Transverse colon (tissue), 4 donors: ENCODE measurements around the gene TECRL. TPM values are rescaled to one million over a fixed set of nuclear protein-coding genes. Genes with fewer than 3 reads are reported as not detected.

Experiments used
- DNase-seq: peaks from one replicate; pipeline ENCODE4 v3.0.0-alpha.2; 2019
- H3K27ac ChIP-seq, 4 donors: fragments of 200-600 bp; sonication (generic); 2 replicates each; pipeline ENCODE4 v1.5.1; 2016 to 2018; ENCODE audit warnings: inconsistent platforms in 4 of 4
- H3K27me3 ChIP-seq: fragments of 200-600 bp; sonication (generic); 2 replicates; pipeline ENCODE4 v1.5.1; 2017; ENCODE audit warnings: inconsistent platforms
- H3K36me3 ChIP-seq, 4 donors: fragments of 200-600 bp; sonication (generic); 2 replicates each; pipeline ENCODE4 v1.5.1; 2017 to 2019; ENCODE audit warnings: inconsistent platforms in 4 of 4
- H3K4me1 ChIP-seq, 4 donors: fragments of 200-600 bp; sonication (generic); 2 replicates each; pipeline ENCODE4 v1.5.1; 2017 to 2020; ENCODE audit warnings: inconsistent platforms in 4 of 4
- H3K4me3 ChIP-seq, 4 donors: fragments of 200-600 bp; sonication (generic); 1 replicate in 1 of 4; 2 replicates in 3 of 4; pipeline versions ENCODE4 v1.5.1 to v1.6.1; 2017 to 2019; ENCODE audit warnings: inconsistent platforms in 4 of 4
- H3K9me3 ChIP-seq, 2 donors: fragments of 200-600 bp; sonication (generic); 2 replicates each; pipeline ENCODE4 v1.5.1; 2017 to 2019; ENCODE audit warnings: inconsistent platforms in 2 of 2
- CTCF ChIP-seq, 5 experiments: fragments of 200-600 bp in 3 of 5; fragments of 450-650 bp in 2 of 5; sonication (generic) in 3 of 5; IDR thresholded peaks; 1 replicate in 2 of 5; 2 replicates in 3 of 5; pipeline ENCODE4 v1.5.1; 2016 to 2017; ENCODE audit warnings: antibody characterized with exemption in 5 of 5, inconsistent platforms in 3 of 5, mild to moderate bottlenecking in 2 of 5, moderate library complexity in 1 of 5
- EP300 ChIP-seq: sonication (generic); formaldehyde crosslinking; IDR thresholded peaks from one replicate; pipeline ENCODE4 v1.6.1; 2017; ENCODE audit warnings: antibody characterized with exemption, low read depth
- POLR2A ChIP-seq: fragments of 450-650 bp; IDR thresholded peaks from one replicate; pipeline ENCODE4 v1.6.1; 2016; ENCODE audit warnings: antibody characterized with exemption, mild to moderate bottlenecking, moderate library complexity
- POLR2AphosphoS5 ChIP-seq, 3 donors: sonication (generic); formaldehyde crosslinking; IDR thresholded peaks; one replicate each; pipeline ENCODE4 v1.6.1; 2016; ENCODE audit warnings: antibody characterized with exemption in 3 of 3
- WGBS, 2 donors: methylation state at CpG; one replicate each; pipeline ENCODE4 v1.1.5; 2018; ENCODE audit warnings: low coverage in 1 of 2; 5-methylcytosine and 5-hydroxymethylcytosine counted together
- in situ Hi-C, 4 donors: fragments of 200-750 bp; cut with MboI; loops; one replicate each; pipeline versions ENCODE4 v1.15.0 to v1.15.1; 2017; ENCODE audit warnings: low sequenced_read_pairs in 3 of 4, low pct_ligation_motif_present in 1 of 4, low pct_unique_long_range_greater_than_20kb in 1 of 4
- intact Hi-C: fragments of 100-400 bp; cut with DNase I; formaldehyde crosslinking; loops from one replicate; pipeline ENCODE4 v1.15.1; 2023; ENCODE audit warnings: low total_unique reads
- total RNA-seq, 4 donors: library from RNA; depleted of rRNA; stranded (reverse); fragments of >200 nt; gene quantifications; one replicate each; pipeline ENCODE4 v1.1.0, GENCODE V29; 2016

Gene TECRL
- total RNA-seq, 4 donors from 2014 or later: not detected

GRCh38 chr4:64305565-64306254, 103.5 kb downstream of the TECRL start:
- WGBS, 2 donors: 17 to 38% methylated on average over 1 of the region's 1 CpG
- in situ Hi-C loops (no loop called here), intact Hi-C loops (no loop called here)

GRCh38 chr4:64272432-64272831, 136.8 kb downstream of the TECRL start:
- H3K9me3 ChIP-seq: no peaks in the 10 kb centered on the region
- H3K4me1 ChIP-seq: no peaks in the 10 kb centered on the region
- in situ Hi-C loops: no loop called here
- no peak for DNase-seq
- H3K27me3 ChIP-seq: no peaks in the 10 kb centered on the region
- no peaks in the 10 kb centered on the region for H3K36me3 ChIP-seq
- no peak for TF ChIP-seq POLR2A
- TF ChIP-seq EP300: no peak
- no peak for TF ChIP-seq CTCF (IDR thresholded peaks at IDR 0.05)
- no peak for TF ChIP-seq POLR2AphosphoS5 (IDR thresholded peaks at IDR 0.05)
- H3K27ac ChIP-seq: no peak overlapping the region
- intact Hi-C loops: no loop called here
- WGBS, 2 donors: 91% methylated on average over 14 of the region's 14 CpGs; no CpG with 5 or more reads in 1 of the 2 donors
- H3K4me3 ChIP-seq: no peak overlapping the region

More at GRCh38 chr4:64305565-64306254, 103.5 kb downstream of the TECRL start:
- H3K4me1 ChIP-seq: no peaks in the 10 kb centered on the region
- H3K4me3 ChIP-seq: no peak overlapping the region
- no peak for TF ChIP-seq POLR2A
- no peak for DNase-seq
- H3K36me3 ChIP-seq: no peaks in the 10 kb centered on the region
- peaks cover 0 to 8% of the 10 kb centered on the region in 2 donors for H3K9me3 ChIP-seq
- H3K27me3 ChIP-seq: no peaks in the 10 kb centered on the region
- no peak overlapping the region for H3K27ac ChIP-seq

GRCh38 chr4:64271601-64272081, 137.6 kb downstream of the TECRL start:
- Histone ChIP-seq H3K9me3 (no peaks in the 10 kb centered on the region), H3K27me3 (no peaks in the 10 kb centered on the region), H3K4me1 (no peaks in the 10 kb centered on the region), H3K4me3 (no peak overlapping the region), H3K27ac (no peak overlapping the region), H3K36me3 (no peaks in the 10 kb centered on the region)
- WGBS, 2 donors: 79% methylated on average over 9 of the region's 9 CpGs; no CpG with 5 or more reads in 1 of the 2 donors
- in situ Hi-C loops (no loop called here), intact Hi-C loops (no loop called here)
- no peak for TF ChIP-seq POLR2AphosphoS5 (IDR thresholded peaks at IDR 0.05)
- TF ChIP-seq EP300: no peak
- TF ChIP-seq POLR2A: no peak
- no peak for TF ChIP-seq CTCF (IDR thresholded peaks at IDR 0.05)
- no peak for DNase-seq

GRCh38 chr4:64266669-64267068, 142.6 kb downstream of the TECRL start:
- Histone ChIP-seq H3K36me3 (no peaks in the 10 kb centered on the region), H3K27ac (no peak overlapping the region), H3K4me3 (no peak overlapping the region), H3K27me3 (no peaks in the 10 kb centered on the region), H3K4me1 (no peaks in the 10 kb centered on the region), H3K9me3 (no peaks in the 10 kb centered on the region)
- DNase-seq: no peak
- TF ChIP-seq POLR2A (no peak), CTCF (IDR thresholded peaks at IDR 0.05) (no peak), POLR2AphosphoS5 (IDR thresholded peaks at IDR 0.05) (no peak), EP300 (no peak)
- intact Hi-C loops (loop anchor here (1.0 kb wide), 1 partner anchor 21 kb away; no protein-coding TSS in a partner anchor), in situ Hi-C loops (no loop called here)
- 65% methylated on average over 2 of the region's 2 CpGs; no CpG with 5 or more reads in 1 of the 2 donors for WGBS, 2 donors
